HG03039 (cell line): Measurements from ENCODE around the gene PRDM13.
"Not testable (repeated sequence)": the region's sequence is repeated elsewhere in the genome, so short reads cannot be mapped to it uniquely, and the experiment has no call there.

Experiments
- ATAC-seq: cut with Tn5 transposase; IDR thresholded peaks from one replicate; pipeline ENCODE4 v1.9.1; 2021; ENCODE audit warnings: mild to moderate bottlenecking, moderate library complexity; ENCODE audit not compliant: unreplicated experiment

PRDM13 gene

GRCh38 chr6:99606656-99607415, at the start of gene PRDM13:
Gene PRDM13 (plus strand): TSS chr6:99606833. CDS start chr6:99607035, 202 bp downstream.
- ATAC-seq: no peak

- no peak for ATAC-seq
Measured at GRCh38 chr6:99559057-99559456, 47.6 kb upstream of the PRDM13 start.

- no peak for ATAC-seq
Measured at GRCh38 chr6:99560668-99561067, 46.0 kb upstream of the PRDM13 start.

- no peak for ATAC-seq
Measured at GRCh38 chr6:99563056-99563723, 43.4 kb upstream of the PRDM13 start.

- ATAC-seq: peak; percentile 98
Measured at GRCh38 chr6:99568103-99568933, 38.3 kb upstream of the PRDM13 start, which contains the start of gene CCNC. Gene CCNC (minus strand): TSS chr6:99568660. CDS start chr6:99568527, 133 bp downstream.

- ATAC-seq: no peak
Measured at GRCh38 chr6:99573980-99574617, 32.5 kb upstream of the PRDM13 start.

- no peak for ATAC-seq
Measured at GRCh38 chr6:99575544-99576227, 30.9 kb upstream of the PRDM13 start.

- no peak for ATAC-seq
Measured at GRCh38 chr6:99579781-99580180, 26.9 kb upstream of the PRDM13 start.

GRCh38 chr6:99587792-99588191, 18.8 kb upstream of the PRDM13 start:
- no peak for ATAC-seq

- peak; percentile 94 for ATAC-seq
Measured at GRCh38 chr6:99588618-99589289, 17.9 kb upstream of the PRDM13 start.

- peak; percentile 20 for ATAC-seq
Measured at GRCh38 chr6:99589290-99589672, 17.4 kb upstream of the PRDM13 start.

- ATAC-seq: no peak
Measured at GRCh38 chr6:99589907-99590493, 16.6 kb upstream of the PRDM13 start.

GRCh38 chr6:99590728-99591672, 15.6 kb upstream of the PRDM13 start:
- no peak for ATAC-seq

GRCh38 chr6:99591673-99592364, 14.8 kb upstream of the PRDM13 start:
- no peak for ATAC-seq

- no peak for ATAC-seq
Measured at GRCh38 chr6:99592900-99593299, 13.7 kb upstream of the PRDM13 start.

- ATAC-seq: not testable (repeated sequence)
Measured at GRCh38 chr6:99594696-99595095, 11.9 kb upstream of the PRDM13 start.

- no peak for ATAC-seq
Measured at GRCh38 chr6:99602520-99603420, 3.9 kb upstream of the PRDM13 start.
